ENCODE measurements around the gene SLC11A2.

Gene SLC11A2

GRCh38 chr12:50986966-50987737 lies 39.0 kb downstream of the SLC11A2 start:
- DNase-seq (ENCODE audit: low read depth) = no peak
- TF ChIP-seq CTCF (IDR thresholded peaks at IDR 0.05; ENCODE audit: low read depth, low read length, missing control alignments) = peak; percentile 51
- H3K4me3 ChIP-seq (ENCODE audit: low read depth, low read length) = no peak overlapping the region

DNA sequence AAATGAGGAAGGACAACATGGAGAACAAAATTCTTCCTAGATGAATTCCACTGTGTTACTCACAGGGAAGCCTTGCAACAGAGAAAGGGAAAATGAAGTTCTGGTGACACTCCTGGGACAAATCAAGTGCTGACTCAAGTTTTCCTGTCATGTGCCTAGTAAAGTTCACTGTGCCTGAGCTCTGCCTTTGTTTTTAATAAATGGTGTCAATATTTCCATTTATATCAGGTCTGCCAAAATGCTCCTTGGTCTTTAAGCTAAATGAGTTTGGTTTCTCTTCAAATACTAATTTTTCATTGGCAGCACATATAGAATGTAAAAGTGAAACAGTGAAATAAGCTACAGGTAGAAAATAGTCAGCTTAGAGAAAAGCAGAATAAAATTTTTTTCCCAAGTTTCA lies 40.9 kb downstream of the SLC11A2 start:
- no peak overlapping the region for H3K4me3 ChIP-seq (ENCODE audit: low read depth, low read length)
- no peak for TF ChIP-seq CTCF (IDR thresholded peaks at IDR 0.05; ENCODE audit: low read depth, low read length, missing control alignments)
- no peak for DNase-seq (ENCODE audit: low read depth)

DNA sequence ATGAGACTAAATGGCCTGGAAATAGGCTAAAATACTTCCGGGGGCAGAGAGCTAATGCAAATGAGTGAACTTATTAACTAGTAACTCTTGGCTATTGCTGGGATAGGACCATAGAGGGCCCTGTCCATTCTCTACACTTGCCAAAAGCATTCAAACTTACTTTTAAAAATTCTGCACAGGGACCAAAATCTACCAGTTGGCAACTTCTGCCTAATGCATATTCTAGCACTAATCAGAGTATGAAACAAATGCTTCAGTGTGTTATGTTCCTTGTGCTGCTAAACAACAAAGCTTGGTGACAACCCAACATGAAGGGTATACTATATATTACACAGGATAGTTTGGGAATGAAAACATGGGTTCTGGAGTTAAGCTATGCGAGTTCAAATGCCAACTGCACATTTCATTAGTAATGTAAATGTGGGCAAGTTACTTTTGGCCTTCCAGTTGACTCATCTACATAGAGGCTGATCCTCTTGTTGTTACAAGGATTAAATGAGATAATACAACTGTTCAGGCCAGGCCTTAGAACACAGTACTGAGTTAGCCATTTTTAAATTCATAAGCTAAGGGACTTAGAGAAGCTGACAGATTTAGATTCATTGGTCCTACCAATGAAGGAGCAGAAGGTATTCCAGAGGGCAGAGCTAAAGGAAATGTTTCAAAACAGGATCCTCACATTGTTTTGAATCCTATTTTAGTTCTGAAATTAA lies 41.4 kb downstream of the SLC11A2 start:
- TF ChIP-seq CTCF (IDR thresholded peaks at IDR 0.05; ENCODE audit: low read depth, low read length, missing control alignments) = no peak
- no peak for DNase-seq (ENCODE audit: low read depth)
- no peak overlapping the region for H3K4me3 ChIP-seq (ENCODE audit: low read depth, low read length)

GRCh38 chr12:50981319-50982239 lies 44.6 kb downstream of the SLC11A2 start:
- TF ChIP-seq CTCF (IDR thresholded peaks at IDR 0.05; ENCODE audit: low read depth, low read length, missing control alignments) = no peak
- no peak for DNase-seq (ENCODE audit: low read depth)

DNA sequence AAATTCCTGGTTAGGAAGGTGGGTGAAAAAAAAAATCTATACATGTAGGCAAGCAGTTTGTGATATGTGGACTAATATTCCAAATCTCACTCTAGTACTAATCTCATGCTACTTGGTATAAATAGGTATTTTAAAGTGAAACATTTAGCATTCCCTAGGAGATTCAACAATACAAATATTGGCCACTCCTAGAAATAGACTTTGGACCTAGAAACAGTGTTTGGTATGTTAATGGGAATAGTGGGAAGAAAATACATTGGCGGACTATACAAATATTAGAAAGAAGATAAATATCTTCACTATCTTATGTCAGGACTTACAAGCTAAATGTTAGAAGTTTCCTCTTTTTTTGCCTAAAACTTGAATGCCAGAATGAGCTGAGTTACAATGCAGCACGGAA lies 45.6 kb downstream of the SLC11A2 start:
- TF ChIP-seq CTCF (IDR thresholded peaks at IDR 0.05; ENCODE audit: low read depth, low read length, missing control alignments) = no peak
- no peak overlapping the region for H3K4me3 ChIP-seq (ENCODE audit: low read depth, low read length)
- no peak for DNase-seq (ENCODE audit: low read depth)

More at GRCh38 chr12:50981319-50982239, 44.6 kb downstream of the SLC11A2 start:
- no peak overlapping the region for H3K4me3 ChIP-seq (ENCODE audit: low read depth, low read length)

DNA sequence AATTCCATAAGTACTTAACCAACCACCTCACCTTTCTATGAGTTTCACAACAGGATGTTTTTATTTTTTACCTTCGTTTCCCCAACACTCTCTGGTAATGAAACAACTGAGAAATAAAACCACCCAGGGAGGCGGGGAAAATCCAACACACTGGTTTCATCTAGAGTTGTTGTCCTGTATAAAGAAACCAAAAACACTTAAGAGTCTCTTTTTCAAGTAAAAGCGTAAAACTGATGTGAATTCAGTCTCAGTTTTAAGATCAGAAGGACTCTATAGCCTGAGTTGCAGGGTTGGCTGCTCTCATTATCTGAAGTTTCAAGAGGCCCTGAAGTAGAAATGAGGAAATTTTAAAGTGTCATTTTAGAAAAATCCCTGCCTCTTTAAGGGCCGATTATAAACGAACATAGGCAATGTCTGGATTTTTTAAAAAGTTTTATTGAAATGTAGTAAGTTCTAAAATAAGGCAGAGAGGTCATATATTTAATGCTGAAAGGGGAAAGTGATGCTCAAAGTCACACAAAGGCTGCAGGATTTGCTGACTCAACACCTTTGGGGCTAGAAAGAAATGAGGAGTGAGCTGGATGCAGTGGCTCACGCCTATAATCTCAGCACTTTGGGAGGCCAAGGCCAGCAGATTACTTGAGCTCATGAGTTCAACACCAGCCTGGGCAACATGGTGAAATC lies 46.7 kb downstream of the SLC11A2 start:
- peak; percentile 46 for DNase-seq (ENCODE audit: low read depth)
- H3K4me3 ChIP-seq (ENCODE audit: low read depth, low read length) = no peak overlapping the region
- no peak for TF ChIP-seq CTCF (IDR thresholded peaks at IDR 0.05; ENCODE audit: low read depth, low read length, missing control alignments)
